Parathyroid adenoma (tissue), 2 donors: ENCODE results near the gene CRTAP.

Source experiments
- H2AFZ ChIP-seq: fragments of 300-600 bp; sonication (generic); one replicate; pipeline ENCODE4 v1.7.0; 2017; ENCODE audit warnings: antibody characterized with exemption, mild to moderate bottlenecking
- H3K27ac ChIP-seq: fragments of 300-600 bp; sonication (generic); one replicate; pipeline ENCODE4 v1.7.0; 2017
- H3K27me3 ChIP-seq: fragments of 300-600 bp; sonication (generic); one replicate; pipeline ENCODE4 v1.7.0; 2017; ENCODE audit warnings: low read length; ENCODE audit not compliant: control insufficient read depth, insufficient read depth
- H3K36me3 ChIP-seq: fragments of 300-600 bp; sonication (generic); one replicate; pipeline ENCODE4 v1.7.0; 2017; ENCODE audit warnings: low read length; ENCODE audit not compliant: control insufficient read depth, insufficient read depth
- H3K4me1 ChIP-seq: fragments of 300-600 bp; sonication (generic); one replicate; pipeline ENCODE4 v1.7.0; 2017; ENCODE audit warnings: control low read depth
- H3K4me2 ChIP-seq: fragments of 300-600 bp; sonication (generic); one replicate; pipeline ENCODE4 v1.7.0; 2017; ENCODE audit warnings: low read length
- H3K4me3 ChIP-seq: fragments of 300-600 bp; sonication (generic); one replicate; pipeline ENCODE4 v1.7.0; 2017; ENCODE audit warnings: low read depth, low read length
- H3K79me2 ChIP-seq: fragments of 300-600 bp; sonication (generic); one replicate; pipeline ENCODE4 v1.7.0; 2017; ENCODE audit warnings: control low read depth
- H3K9ac ChIP-seq: fragments of 300-600 bp; sonication (generic); one replicate; pipeline ENCODE4 v1.7.0; 2017; ENCODE audit warnings: mild to moderate bottlenecking
- H3K9me3 ChIP-seq: fragments of 300-600 bp; sonication (generic); one replicate; pipeline ENCODE4 v1.7.0; 2017; ENCODE audit warnings: low read length; ENCODE audit not compliant: control insufficient read depth
- TF ChIP-seq, protein P1 (sequence below): fragments of 300-600 bp; sonication (generic); IDR thresholded peaks from one replicate; pipeline ENCODE4 v1.7.0; 2017; ENCODE audit warnings: antibody characterized with exemption, mild to moderate bottlenecking
- donor health status: primary hyperparathyroidism.

Gene CRTAP

DNA sequence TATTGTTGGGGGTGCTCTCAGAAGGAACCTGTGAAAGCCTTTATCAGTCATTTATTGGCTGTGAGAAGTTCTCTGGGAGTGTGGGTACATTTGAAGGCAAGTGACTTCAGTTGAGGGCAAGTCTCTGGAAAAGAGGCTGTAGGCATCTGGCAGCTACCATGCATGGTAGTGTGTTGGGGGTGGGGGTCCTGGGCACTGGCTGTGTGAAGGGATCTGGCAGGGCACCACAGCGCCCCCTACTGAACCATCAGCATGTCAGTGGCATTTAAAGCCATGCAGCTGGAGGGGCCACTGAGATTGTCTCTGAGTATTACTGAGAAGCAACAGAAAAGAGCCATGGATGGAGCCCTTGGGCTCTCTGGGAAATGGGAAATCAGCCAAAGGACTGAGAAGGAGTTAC lies 30.6 kb downstream of the CRTAP start:
- no peak overlapping the region for H3K27ac ChIP-seq
- TF ChIP-seq, protein P1, sequence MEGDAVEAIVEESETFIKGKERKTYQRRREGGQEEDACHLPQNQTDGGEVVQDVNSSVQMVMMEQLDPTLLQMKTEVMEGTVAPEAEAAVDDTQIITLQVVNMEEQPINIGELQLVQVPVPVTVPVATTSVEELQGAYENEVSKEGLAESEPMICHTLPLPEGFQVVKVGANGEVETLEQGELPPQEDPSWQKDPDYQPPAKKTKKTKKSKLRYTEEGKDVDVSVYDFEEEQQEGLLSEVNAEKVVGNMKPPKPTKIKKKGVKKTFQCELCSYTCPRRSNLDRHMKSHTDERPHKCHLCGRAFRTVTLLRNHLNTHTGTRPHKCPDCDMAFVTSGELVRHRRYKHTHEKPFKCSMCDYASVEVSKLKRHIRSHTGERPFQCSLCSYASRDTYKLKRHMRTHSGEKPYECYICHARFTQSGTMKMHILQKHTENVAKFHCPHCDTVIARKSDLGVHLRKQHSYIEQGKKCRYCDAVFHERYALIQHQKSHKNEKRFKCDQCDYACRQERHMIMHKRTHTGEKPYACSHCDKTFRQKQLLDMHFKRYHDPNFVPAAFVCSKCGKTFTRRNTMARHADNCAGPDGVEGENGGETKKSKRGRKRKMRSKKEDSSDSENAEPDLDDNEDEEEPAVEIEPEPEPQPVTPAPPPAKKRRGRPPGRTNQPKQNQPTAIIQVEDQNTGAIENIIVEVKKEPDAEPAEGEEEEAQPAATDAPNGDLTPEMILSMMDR, result peak; percentile 21
- no peak overlapping the region for H3K4me3 ChIP-seq
- H3K9me3 ChIP-seq, result no peaks in the 10 kb centered on the region
- H3K9ac ChIP-seq, result no peak overlapping the region
- no peaks in the 10 kb centered on the region for H3K4me1 ChIP-seq
- no peaks in the 10 kb centered on the region for H3K79me2 ChIP-seq
- no peaks in the 10 kb centered on the region for H3K36me3 ChIP-seq
- no peak overlapping the region for H3K4me2 ChIP-seq
- no peaks in the 10 kb centered on the region for H3K27me3 ChIP-seq
- no peak overlapping the region for H2AFZ ChIP-seq

DNA sequence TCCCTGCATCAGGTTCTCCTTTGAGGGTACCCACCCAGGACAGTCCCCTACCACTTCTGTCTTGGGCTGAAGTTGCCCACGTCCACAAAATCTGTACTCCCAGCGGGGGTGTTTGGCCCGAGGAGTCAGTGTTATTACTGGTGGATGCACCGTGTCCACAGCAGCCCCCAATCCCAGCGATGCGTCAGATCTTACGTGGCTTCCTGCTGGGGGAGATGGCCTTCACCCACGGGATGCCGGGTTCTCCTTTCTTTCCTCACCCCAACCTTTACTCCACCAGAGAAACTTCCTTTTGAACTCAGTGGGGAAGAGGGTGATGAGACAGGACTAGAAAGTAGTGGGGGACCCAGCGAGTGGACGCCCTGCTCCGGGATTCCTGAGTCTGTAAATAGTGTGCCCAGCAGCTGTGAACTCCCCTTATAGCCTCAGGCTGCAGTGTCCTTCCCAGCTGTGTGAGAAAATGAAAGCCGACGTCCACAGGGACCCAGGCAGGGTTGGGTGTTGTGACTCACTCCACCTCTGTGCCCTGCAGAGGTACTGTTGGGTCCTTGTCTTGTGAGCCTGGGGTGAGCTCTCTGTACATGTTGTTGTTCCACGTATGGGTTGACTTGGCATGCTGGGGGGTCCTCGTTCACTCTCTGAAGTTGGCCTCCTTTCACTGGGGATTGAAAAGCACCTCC lies 31.5 kb downstream of the CRTAP start:
- Histone ChIP-seq H2AFZ (no peak overlapping the region), H3K4me3 (no peak overlapping the region), H3K9ac (no peak overlapping the region), H3K4me1 (no peaks in the 10 kb centered on the region), H3K79me2 (no peaks in the 10 kb centered on the region), H3K27ac (no peak overlapping the region), H3K9me3 (no peaks in the 10 kb centered on the region), H3K4me2 (no peak overlapping the region), H3K27me3 (no peaks in the 10 kb centered on the region), H3K36me3 (no peaks in the 10 kb centered on the region)
- TF ChIP-seq, protein P1, result no peak

DNA sequence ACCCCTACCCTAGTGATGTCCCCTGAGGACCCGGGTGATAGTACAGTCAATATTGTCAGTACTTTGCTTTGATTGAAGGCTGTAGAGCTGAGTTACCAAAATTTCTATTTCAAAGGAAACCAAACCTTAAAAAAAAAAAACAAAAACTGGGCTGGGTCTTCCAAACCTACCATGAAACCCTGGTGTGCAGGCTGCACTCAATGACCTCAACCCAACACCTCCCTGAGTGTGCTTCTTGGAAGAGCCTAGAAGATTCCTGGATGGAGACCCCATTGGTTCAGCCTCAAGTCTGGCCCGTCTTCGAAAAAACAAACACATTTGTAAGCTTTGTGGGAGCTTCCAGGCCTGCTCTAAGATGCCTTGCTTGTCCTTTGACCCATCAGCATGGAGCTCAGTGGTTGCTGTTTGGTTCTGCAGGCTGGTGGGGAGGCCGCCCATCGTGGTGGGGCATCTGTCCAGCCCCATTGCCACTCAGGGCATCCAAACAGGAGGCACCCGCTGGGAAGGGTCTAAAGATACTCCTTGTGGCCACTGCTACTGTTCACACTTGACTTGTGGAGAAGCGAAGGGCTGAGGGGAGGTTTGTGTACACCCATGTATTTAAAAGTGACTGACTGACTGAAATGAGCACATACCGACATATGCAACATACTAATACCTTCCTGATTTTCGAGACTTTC lies 32.2 kb downstream of the CRTAP start:
- TF ChIP-seq, protein P1, result no peak
- H3K27me3 ChIP-seq, result no peaks in the 10 kb centered on the region
- no peak overlapping the region for H3K9ac ChIP-seq
- H3K9me3 ChIP-seq, result no peaks in the 10 kb centered on the region
- H3K4me2 ChIP-seq, result no peak overlapping the region
- no peaks in the 10 kb centered on the region for H3K79me2 ChIP-seq
- no peaks in the 10 kb centered on the region for H3K4me1 ChIP-seq
- no peaks in the 10 kb centered on the region for H3K36me3 ChIP-seq
- H3K27ac ChIP-seq, result no peak overlapping the region
- H3K4me3 ChIP-seq, result no peak overlapping the region
- H2AFZ ChIP-seq, result no peak overlapping the region

DNA sequence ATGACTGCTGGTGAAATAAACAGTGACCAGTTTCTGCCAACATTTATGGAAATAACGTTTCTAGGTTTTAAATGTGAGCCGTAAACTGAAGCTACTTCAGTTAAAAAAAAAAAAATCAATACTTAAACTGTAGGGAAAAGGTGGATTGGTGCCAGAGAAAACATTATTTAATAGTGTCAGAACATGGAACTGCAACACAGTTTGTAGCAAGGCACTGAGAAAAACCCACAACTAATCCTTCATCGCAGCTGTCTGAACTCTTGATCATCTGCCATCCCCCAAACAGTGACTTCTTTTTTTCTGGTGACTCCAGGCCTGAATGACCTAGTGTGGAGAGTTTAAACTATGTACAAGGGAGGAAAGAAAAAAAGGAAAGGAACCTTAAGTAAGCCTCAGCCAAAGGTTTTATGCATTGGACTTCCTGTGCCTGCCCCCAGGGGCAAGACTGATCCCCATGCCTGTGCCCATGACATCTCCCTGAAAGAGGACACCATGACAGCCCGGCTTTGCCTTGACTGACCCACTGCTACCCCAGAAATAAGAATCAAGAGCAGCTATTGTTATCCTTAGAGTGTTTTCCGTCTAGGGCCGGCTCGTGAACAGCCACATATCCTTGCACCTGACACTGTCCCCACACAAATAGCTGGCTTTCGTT lies 33.1 kb downstream of the CRTAP start:
- no peaks in the 10 kb centered on the region for H3K27me3 ChIP-seq
- H3K4me2 ChIP-seq, result no peak overlapping the region
- H3K36me3 ChIP-seq, result no peaks in the 10 kb centered on the region
- H3K9me3 ChIP-seq, result no peaks in the 10 kb centered on the region
- H3K79me2 ChIP-seq, result no peaks in the 10 kb centered on the region
- no peaks in the 10 kb centered on the region for H3K4me1 ChIP-seq
- H3K4me3 ChIP-seq, result no peak overlapping the region
- no peak overlapping the region for H2AFZ ChIP-seq
- H3K27ac ChIP-seq, result no peak overlapping the region
- H3K9ac ChIP-seq, result no peak overlapping the region
- TF ChIP-seq, protein P1, result no peak
